Duodenal mucosa (tissue), 2 donors: Measurements from ENCODE around the gene RNF157.
"Not testable (repeated sequence)": the region's sequence is repeated elsewhere in the genome, so short reads cannot be mapped to it uniquely, and the experiment has no call there.

Experiments used
- H3K27ac ChIP-seq: one replicate; pipeline ENCODE4 v1.7.0; 2013; ENCODE audit warnings: low read depth, low read length
- H3K27me3 ChIP-seq, 2 donors: one replicate each; pipeline ENCODE4 v1.7.0; 2013; ENCODE audit warnings: low read length in 2 of 2, control low read depth in 1 of 2; ENCODE audit not compliant: insufficient read depth in 2 of 2, control insufficient read depth in 1 of 2
- H3K36me3 ChIP-seq, 2 donors: one replicate each; pipeline ENCODE4 v1.7.0; 2013; ENCODE audit warnings: low read length in 2 of 2, control low read depth in 1 of 2; ENCODE audit not compliant: insufficient read depth in 2 of 2, control insufficient read depth in 1 of 2
- H3K4me1 ChIP-seq, 2 donors: one replicate each; pipeline ENCODE4 v1.7.0; 2013; ENCODE audit warnings: low read length in 2 of 2, control low read depth in 1 of 2; ENCODE audit not compliant: insufficient read depth in 2 of 2, control insufficient read depth in 1 of 2
- H3K4me3 ChIP-seq, 2 donors: one replicate each; pipeline ENCODE4 v1.7.0; 2013; ENCODE audit warnings: low read length in 2 of 2, low read depth in 1 of 2
- H3K9ac ChIP-seq, 2 donors: one replicate each; pipeline ENCODE4 v1.7.0; 2013; ENCODE audit warnings: low read length in 2 of 2, low read depth in 1 of 2
- H3K9me3 ChIP-seq, 2 donors: one replicate each; pipeline ENCODE4 v1.7.0; 2013; ENCODE audit warnings: low read length in 2 of 2, control low read depth in 1 of 2; ENCODE audit not compliant: control insufficient read depth in 1 of 2

Gene RNF157

DNA sequence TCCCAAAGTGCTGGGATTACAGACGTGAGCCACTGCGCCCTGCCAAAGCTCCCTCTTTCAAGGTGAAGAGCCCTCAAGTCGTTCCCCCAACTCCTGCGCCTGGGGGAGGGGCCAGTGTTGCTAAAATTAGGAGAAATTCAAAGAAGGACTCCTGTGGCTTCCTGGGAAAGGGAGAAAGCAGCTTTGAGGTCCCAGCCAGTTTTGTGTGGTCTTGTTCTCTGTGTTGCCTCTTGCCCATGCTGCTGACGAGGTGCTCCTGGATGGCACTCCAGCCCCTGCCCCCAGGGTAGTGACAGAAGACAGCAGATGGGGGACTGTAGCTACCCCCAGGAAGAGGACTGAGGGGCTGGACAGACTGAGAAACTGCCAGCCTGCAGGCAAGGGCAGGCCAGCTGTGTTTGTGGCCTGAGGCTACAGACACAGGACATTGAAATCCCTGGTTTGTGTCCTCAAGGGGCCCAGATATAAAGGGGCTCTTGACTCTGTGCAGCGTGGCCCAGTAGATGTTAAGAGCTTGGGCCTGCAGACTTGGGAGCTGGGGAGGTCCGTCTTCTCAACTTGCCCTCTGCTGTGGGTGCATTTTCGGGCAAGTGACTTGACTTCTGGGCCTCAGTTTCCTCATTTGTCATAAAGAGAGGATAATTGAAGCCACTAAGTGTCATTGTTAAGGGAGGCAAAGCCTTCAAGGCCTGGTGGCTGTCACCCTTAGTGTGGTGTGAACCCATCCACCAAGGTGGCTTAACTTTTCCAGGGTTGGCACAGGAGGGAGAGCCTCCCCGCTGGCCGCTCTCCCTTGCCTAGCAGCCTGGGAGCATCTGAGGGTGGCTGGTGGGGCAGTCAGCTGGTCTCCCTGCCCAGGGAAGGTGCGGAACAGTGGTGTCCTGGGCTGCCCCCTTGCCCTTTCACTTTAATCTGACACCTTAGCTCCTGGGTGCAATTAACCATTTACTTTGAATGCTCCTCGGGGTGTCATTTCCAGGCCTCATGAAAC, 29.0 kb upstream of the RNF157 start:
- Histone ChIP-seq H3K9ac (peak overlapping the region in 1 of 2 donors; percentile 42), H3K4me1 (peaks cover 59 to 67% of the 10 kb centered on the region in 2 donors), H3K36me3 (peaks cover 13 to 24% of the 10 kb centered on the region in 2 donors), H3K27me3 (no peaks in the 10 kb centered on the region), H3K4me3 (peak overlapping the region; percentile 13 to 51), H3K9me3 (no peaks in the 10 kb centered on the region), H3K27ac (no peak overlapping the region)

DNA sequence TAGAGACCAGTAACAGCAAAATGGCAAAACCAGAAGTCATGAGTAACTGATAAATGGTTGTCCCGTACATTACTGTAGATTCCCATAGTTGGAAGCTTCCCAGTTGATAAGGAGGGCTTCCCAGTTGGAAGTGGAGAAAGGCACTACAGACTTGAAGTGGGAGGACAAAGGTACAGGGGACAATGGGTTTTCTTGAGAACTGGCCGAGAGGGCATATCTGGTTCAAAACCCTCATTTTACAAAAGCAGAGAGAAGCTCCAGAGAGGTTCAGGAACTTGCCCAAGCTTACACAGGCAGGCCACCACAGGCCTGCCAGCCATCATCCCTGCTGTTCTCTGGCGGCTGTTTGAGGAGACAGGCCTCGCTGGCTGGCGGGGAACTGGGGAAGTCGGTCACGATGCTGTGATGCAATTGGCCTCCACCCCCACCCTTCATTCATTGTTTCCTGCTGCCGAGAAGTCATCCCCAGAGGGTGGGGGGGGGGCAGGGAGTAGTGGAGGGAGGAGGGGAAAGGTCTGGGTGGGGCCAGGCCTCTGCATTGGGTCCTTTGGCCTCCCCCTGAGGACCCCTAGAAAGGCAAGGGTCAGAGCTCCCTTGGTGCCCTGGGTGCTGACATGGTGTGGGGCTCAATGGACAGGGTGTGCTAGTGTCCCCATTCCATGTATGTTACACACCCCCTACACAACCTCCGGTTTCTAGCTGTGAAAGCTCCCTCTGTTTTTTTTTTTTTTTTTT, 27.9 kb upstream of the RNF157 start:
- Histone ChIP-seq H3K9ac (peak overlapping the region; percentile 67 to 76), H3K4me1 (peaks cover 70 to 78% of the 10 kb centered on the region in 2 donors), H3K27ac (peak overlapping the region; percentile 54), H3K27me3 (no peaks in the 10 kb centered on the region), H3K9me3 (no peaks in the 10 kb centered on the region), H3K4me3 (peak overlapping the region; percentile 37 to 60), H3K36me3 (peaks cover 13 to 24% of the 10 kb centered on the region in 2 donors)

DNA sequence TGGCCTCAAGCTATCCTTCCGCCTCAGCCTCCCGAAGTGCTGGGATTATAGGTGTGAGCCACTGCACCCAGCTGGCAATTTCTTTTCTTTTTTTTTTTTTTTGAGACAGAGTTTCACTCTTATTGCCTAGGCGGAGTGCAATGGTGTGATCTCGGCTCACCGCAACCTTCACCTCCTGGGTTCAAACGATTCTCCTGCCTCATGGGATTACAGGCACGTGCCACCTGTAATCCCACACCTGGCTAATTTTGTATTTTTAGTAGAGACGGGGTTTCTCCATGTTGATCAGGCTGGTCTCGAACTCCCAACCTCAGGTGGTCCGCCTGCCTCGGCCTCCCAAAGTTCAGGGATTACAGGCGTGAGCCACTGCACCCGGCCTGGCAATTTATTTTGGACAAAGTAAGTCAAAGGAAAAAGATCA, 27.3 kb upstream of the RNF157 start:
- peaks cover 67 to 81% of the 10 kb centered on the region in 2 donors for H3K4me1 ChIP-seq
- H3K36me3 ChIP-seq, result peaks cover 13 to 24% of the 10 kb centered on the region in 2 donors
- H3K27me3 ChIP-seq, H3K9me3 ChIP-seq: not testable (repeated sequence)
- H3K4me3 ChIP-seq, result peak overlapping the region; percentile 37 to 60
- peak overlapping the region; percentile 67 to 76 for H3K9ac ChIP-seq
- H3K27ac ChIP-seq, result peak overlapping the region; percentile 54

DNA sequence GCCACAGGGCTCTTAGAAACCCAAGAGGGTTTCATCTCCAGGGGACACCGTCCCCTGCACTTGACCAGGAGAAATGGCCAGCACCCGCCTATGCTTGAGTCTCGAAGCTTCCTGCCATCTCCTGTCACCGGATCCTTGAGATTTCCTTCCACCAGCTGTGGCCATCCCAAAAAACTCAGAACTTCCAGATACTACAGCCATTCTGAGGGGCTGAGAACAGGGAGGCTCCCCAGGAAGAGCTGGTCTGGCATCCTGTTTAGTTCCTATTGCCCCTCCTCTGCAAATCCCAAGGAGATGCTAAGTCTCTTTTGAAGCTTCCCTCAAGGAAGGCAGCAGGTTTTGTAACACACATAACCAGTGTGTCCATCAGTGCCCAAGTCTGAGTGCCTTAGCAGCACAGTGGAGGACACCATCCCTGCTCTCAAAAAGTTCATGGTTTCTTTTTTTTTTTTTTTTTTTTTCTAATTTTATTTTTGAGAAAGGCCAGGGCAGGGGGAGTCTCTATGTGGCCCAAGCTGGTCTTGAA, 26.8 kb upstream of the RNF157 start:
- H3K4me1 ChIP-seq, result peaks cover 65 to 81% of the 10 kb centered on the region in 2 donors
- peak overlapping the region; percentile 91 to 93 for H3K9ac ChIP-seq
- H3K27ac ChIP-seq, result peak overlapping the region; percentile 48
- H3K36me3 ChIP-seq, result peaks cover 13 to 24% of the 10 kb centered on the region in 2 donors
- H3K4me3 ChIP-seq, result peak overlapping the region; percentile 87 to 92
- no peaks in the 10 kb centered on the region for H3K27me3 ChIP-seq
- H3K9me3 ChIP-seq, result no peaks in the 10 kb centered on the region

DNA sequence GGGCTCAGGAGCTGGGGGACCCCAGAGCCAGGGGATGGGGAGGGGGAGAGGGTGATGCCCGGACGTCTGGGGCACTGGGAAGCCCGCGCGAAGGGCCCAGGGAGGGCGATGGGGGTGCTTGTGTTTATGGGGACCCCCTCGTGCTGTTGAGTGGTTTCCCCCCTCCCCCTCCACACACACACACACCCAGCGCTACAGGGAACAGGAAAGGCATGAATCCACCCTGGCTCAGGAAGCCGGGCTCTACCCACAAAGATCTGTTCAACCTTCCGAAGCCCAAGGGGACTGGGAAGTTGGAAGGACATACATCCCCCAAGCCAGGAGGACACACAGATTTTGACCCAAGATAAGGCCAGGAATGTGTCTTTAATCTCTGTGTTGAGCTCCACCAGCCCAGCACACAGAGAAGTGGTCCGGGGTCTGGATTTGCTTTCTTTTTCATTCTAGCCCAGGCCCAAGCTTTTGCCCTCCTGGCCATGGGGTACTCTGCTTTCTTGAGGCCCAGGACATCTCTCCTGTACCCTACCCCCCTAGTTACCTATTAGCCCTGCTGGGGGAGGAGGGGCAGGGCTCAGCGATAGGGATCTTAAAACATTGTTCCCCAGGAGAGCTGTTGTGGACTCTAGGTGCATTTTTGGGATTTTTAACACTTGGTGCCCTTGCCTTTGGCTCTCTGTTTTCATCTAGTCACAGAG, 26.1 kb upstream of the RNF157 start:
- Histone ChIP-seq H3K27ac (peak overlapping the region; percentile 86), H3K4me1 (peaks cover 66 to 81% of the 10 kb centered on the region in 2 donors)

DNA sequence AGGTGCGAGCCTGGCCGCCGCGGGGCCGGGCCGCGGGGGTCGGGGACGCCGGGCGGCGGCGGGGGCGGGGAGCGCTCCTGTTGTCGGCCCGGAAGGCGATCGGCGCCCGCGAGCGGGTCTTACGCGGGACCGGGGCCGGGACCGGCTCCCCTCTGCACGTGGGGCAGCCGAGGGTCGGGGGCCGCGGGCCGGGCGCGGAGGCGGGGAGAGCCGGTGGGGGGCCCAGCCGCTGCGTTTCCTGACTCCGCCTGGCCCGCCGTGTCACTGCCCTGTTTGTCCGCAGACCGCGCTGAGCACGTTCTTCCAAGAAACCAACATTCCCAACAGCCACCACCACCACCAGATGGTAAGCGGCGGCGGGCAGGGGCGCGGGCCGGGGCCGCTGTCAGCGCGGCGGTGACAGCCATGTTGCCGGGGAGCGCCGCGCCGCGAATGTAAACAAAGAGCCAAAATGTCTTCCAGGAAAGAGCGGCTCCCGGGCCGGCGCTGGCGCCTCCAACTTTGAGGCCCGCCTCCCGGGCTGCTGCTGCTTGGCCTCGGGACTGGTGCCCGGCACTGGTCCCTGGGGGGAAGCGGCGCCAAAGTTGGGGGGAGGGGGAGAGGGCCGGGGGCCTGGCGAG, 25.4 kb upstream of the RNF157 start:
- H3K4me1 ChIP-seq, result peaks cover 63 to 77% of the 10 kb centered on the region in 2 donors
- H3K27ac ChIP-seq, result peak overlapping the region; percentile 86
- H3K27me3 ChIP-seq, result no peaks in the 10 kb centered on the region
- H3K9ac ChIP-seq, result peak overlapping the region; percentile 91 to 93
- H3K9me3 ChIP-seq, result no peaks in the 10 kb centered on the region
- H3K36me3 ChIP-seq, result peaks cover 11 to 21% of the 10 kb centered on the region in 2 donors
- peak overlapping the region; percentile 87 to 92 for H3K4me3 ChIP-seq

More for the DNA sequence above, 26.1 kb upstream of the RNF157 start:
- H3K4me3 ChIP-seq, result peak overlapping the region; percentile 87 to 92
- peaks cover 13 to 24% of the 10 kb centered on the region in 2 donors for H3K36me3 ChIP-seq
- H3K9me3 ChIP-seq, result no peaks in the 10 kb centered on the region
- H3K27me3 ChIP-seq, result no peaks in the 10 kb centered on the region
- H3K9ac ChIP-seq, result peak overlapping the region; percentile 91 to 93

DNA sequence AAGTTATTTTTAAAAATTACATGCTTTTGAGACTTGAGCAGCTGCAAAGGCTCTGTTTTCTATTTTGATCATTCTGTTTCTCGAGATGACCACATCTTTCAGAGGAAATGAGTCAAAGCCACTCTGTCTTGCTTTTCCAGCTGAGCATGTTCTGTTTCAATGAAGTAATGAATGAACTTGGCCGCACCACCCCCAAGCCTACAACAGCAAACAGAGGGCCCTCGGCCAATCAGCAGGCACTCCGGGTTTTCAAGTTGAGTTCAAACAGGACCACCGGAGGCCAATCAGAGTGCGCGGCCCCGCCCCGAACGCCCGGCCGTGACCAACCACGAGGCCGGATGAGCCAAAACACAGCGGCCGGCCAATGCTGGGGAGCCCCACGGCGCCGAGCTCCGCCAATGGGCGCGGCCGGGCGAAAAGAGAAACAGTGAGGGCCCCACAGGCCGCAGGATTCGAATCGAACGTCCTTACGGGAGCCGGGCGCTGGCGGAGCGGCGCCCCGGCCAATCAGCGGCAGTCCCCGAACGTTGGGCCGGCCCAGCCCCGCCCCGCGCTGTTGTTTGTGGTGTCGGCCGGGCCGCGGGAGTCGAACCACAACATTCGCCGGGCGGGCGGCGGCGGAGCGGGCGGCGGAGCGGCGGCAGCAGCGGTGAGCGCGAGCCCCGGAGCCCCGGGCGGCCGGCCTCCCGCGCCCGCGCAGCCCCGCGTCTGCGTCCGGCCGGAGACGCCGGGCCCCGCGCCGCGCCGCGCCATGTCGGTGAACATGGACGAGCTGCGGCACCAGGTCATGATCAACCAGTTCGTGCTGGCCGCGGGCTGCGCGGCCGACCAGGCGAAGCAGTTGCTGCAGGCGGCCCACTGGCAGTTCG, 24.7 kb upstream of the RNF157 start, which contains the start of gene UBALD2:
Gene UBALD2 (plus strand): TSS at position 594 of the 869 bp plus-strand sequence. CDS start 158 bp downstream, at position 752.
- Histone ChIP-seq H3K4me3 (peak within 1 kb of the TSS; percentile 87 to 92), H3K4me1 (peaks cover 68 to 81% of the 10 kb centered on the region in 2 donors), H3K27me3 (no peaks in the 10 kb centered on the region)

DNA sequence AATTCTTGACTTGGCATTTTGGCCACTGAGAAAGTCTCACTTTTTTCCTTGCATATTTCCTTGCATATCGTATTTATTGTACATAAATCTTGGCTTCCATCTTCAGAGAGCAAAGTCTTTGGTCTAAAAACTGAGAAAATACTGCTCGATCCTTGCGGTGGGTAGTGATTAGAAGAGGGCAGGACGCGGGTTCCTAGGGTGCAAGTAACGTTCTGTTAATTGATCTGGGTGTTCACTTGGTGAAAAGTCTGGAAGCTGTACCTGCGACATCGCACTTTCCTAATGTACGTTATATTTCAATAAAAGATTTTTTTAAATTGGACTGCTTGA, 24.1 kb upstream of the RNF157 start:
- Histone ChIP-seq H3K27me3 (no peaks in the 10 kb centered on the region), H3K4me1 (peaks cover 67 to 78% of the 10 kb centered on the region in 2 donors), H3K9ac (peak overlapping the region; percentile 48 to 60), H3K27ac (peak overlapping the region; percentile 61), H3K9me3 (no peaks in the 10 kb centered on the region), H3K36me3 (peaks cover 9 to 12% of the 10 kb centered on the region in 2 donors), H3K4me3 (peak overlapping the region; percentile 18 to 25)

More for the DNA sequence above, 24.7 kb upstream of the RNF157 start, which contains the start of gene UBALD2:
- Histone ChIP-seq H3K27ac (peak within 1 kb of the TSS; percentile 86), H3K36me3 (peaks cover 10 to 18% of the 10 kb centered on the region in 2 donors), H3K9me3 (no peaks in the 10 kb centered on the region), H3K9ac (peak within 1 kb of the TSS; percentile 91 to 93)
